Subcutaneous adipose tissue (tissue), 4 donors: ENCODE data around the gene SUZ12. TPM values are rescaled to one million over a fixed set of nuclear protein-coding genes. Genes with fewer than 3 reads are reported as not detected.

Experiments used
- CTCF ChIP-seq: fragments of 450-650 bp; IDR thresholded peaks from one replicate; pipeline ENCODE4 v1.5.1; 2016; ENCODE audit warnings: low read depth, mild to moderate bottlenecking, control low read depth, antibody characterized with exemption, moderate library complexity
- total RNA-seq, 4 donors: library from RNA; depleted of rRNA; stranded (reverse); fragments of >200 nt; gene quantifications; one replicate each; pipeline ENCODE4 v1.1.0, GENCODE V29; 2016

The SUZ12 gene
- total RNA-seq, 4 donors from 2014 or later, result 17.5 to 42.1 (median 19.7) TPM

- TF ChIP-seq CTCF, result no peak
Measured at GRCh38 chr17:31935512-31935911, 1.3 kb upstream of the SUZ12 start.

GRCh38 chr17:31967648-31968047 lies 30.8 kb downstream of the SUZ12 start:
- TF ChIP-seq CTCF, result no peak

GRCh38 chr17:31997005-31997404 lies 60.2 kb downstream of the SUZ12 start:
- no peak for TF ChIP-seq CTCF

- no peak for TF ChIP-seq CTCF
Measured at GRCh38 chr17:32006957-32007462, 70.2 kb downstream of the SUZ12 start, which contains the start of gene LRRC37B. TSS of gene LRRC37B (plus strand) at chr17:32007383. CDS start at chr17:32021393, 14,010 bp downstream.

- TF ChIP-seq CTCF, result no peak
Measured at GRCh38 chr17:32007463-32008298, 70.9 kb downstream of the SUZ12 start.

- no peak for TF ChIP-seq CTCF
Measured at GRCh38 chr17:32009262-32009542, 72.4 kb downstream of the SUZ12 start.

- TF ChIP-seq CTCF, result no peak
Measured at GRCh38 chr17:32010114-32010513, 73.3 kb downstream of the SUZ12 start.
